ENCODE measurements around the gene PC. TPM values are rescaled to one million over a fixed set of nuclear protein-coding genes. Genes with fewer than 3 reads are reported as not detected.

Gene PC
- total RNA-seq, 1 experiment from 2014 or later: 24.5 TPM

DNA sequence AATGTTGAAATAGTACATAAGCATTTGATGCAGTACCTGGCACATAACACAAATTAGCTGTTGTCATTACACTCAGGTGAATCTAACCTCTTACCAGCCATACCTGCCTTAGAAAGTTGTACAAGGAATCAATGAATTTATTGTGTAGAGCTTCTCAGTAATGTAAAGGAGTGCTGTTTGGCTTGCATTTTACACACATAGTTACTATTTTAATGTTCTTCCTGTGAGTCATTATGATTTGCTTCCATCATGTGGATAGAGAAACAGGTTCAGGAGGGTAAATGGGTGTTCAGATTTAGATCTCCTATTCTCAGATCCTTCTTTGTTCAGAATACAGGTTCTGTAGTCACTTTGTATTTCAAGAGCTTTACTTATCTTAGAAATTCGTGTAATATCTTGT, 142.5 kb downstream of the PC start:
- H3K9me3 ChIP-seq (ENCODE audit: low read length): no peaks in the 10 kb centered on the region
- peak overlapping the region; percentile 87 for H3K27ac ChIP-seq (ENCODE audit: low read length)
- POLR2A ChIA-PET (ENCODE audit: unreplicated experiment): interaction anchor here (0.5 to 1.0 kb wide), 2 partner anchors 26 to 349 kb away, joined by 3 to 19 read pairs; no protein-coding TSS in a partner anchor
- no peaks in the 10 kb centered on the region for H3K27me3 ChIP-seq (ENCODE audit: low read length)
- intact Hi-C loops (cut with micrococcal nuclease): loop anchor here (1.0 to 5.0 kb wide), 4 partner anchors 19 to 121 kb away; a partner anchor contains a TSS
- H3K4me3 ChIP-seq (ENCODE audit: low read length): peak overlapping the region; percentile 40; the same call in 1 of the 2 replicates
- H3K36me3 ChIP-seq (ENCODE audit: low read depth, low read length): no peaks in the 10 kb centered on the region
- peaks cover 7% of the 10 kb centered on the region for H3F3A ChIP-seq (ENCODE audit: low read length, unreplicated experiment)
- TF ChIP-seq, protein P1, sequence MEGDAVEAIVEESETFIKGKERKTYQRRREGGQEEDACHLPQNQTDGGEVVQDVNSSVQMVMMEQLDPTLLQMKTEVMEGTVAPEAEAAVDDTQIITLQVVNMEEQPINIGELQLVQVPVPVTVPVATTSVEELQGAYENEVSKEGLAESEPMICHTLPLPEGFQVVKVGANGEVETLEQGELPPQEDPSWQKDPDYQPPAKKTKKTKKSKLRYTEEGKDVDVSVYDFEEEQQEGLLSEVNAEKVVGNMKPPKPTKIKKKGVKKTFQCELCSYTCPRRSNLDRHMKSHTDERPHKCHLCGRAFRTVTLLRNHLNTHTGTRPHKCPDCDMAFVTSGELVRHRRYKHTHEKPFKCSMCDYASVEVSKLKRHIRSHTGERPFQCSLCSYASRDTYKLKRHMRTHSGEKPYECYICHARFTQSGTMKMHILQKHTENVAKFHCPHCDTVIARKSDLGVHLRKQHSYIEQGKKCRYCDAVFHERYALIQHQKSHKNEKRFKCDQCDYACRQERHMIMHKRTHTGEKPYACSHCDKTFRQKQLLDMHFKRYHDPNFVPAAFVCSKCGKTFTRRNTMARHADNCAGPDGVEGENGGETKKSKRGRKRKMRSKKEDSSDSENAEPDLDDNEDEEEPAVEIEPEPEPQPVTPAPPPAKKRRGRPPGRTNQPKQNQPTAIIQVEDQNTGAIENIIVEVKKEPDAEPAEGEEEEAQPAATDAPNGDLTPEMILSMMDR (conservative IDR thresholded peaks at IDR 0.05; ENCODE audit: low read depth, low read length): no peak
- TF ChIP-seq EZH2phosphoT487 (IDR thresholded peaks at IDR 0.05; ENCODE audit: borderline replicate concordance, low read length) (no peak), EZH2 (IDR thresholded peaks at IDR 0.05; ENCODE audit: low read length, unreplicated experiment) (no peak)
- ATAC-seq: peak; percentile 91
- H3K4me2 ChIP-seq (ENCODE audit: low read length): peak overlapping the region; percentile 72
- H3K79me2 ChIP-seq (ENCODE audit: low read length): no peaks in the 10 kb centered on the region
- no TSS peak for BruUV-seq (replicated peaks)
- no peaks in the 10 kb centered on the region for H3K9me2 ChIP-seq (replicated peaks; ENCODE audit: low read length)
- CTCF ChIA-PET: no interaction called here
- H3K9ac ChIP-seq (ENCODE audit: low read length): peak overlapping the region; percentile 50
- peaks cover 35% of the 10 kb centered on the region for H3K4me1 ChIP-seq (ENCODE audit: insufficient read depth, low read length)
- H4K20me1 ChIP-seq (ENCODE audit: low read length): no peaks in the 10 kb centered on the region
- DNase-seq: peak; percentile 93
- H2AFZ ChIP-seq (ENCODE audit: low read length): peak overlapping the region; percentile 46

GRCh38 chr11:66814678-66815077, 143.5 kb downstream of the PC start:
- peak overlapping the region; percentile 49 for H3K9ac ChIP-seq (ENCODE audit: low read length)
- H3K9me3 ChIP-seq (ENCODE audit: low read length): no peaks in the 10 kb centered on the region
- H2AFZ ChIP-seq (ENCODE audit: low read length): no peak overlapping the region
- intact Hi-C loops (cut with micrococcal nuclease): loop anchor here (1.0 to 5.0 kb wide), 4 partner anchors 20 to 120 kb away; a partner anchor contains a TSS
- H3K79me2 ChIP-seq (ENCODE audit: low read length): no peaks in the 10 kb centered on the region
- H3F3A ChIP-seq (ENCODE audit: low read length, unreplicated experiment): peaks cover 7% of the 10 kb centered on the region
- H3K36me3 ChIP-seq (ENCODE audit: low read depth, low read length): no peaks in the 10 kb centered on the region
- no TSS peak for BruUV-seq (replicated peaks)
- POLR2A ChIA-PET (ENCODE audit: unreplicated experiment): interaction anchor here (0.6 to 0.9 kb wide), 2 partner anchors 15 to 85 kb away, joined by 3 to 5 read pairs; no protein-coding TSS in a partner anchor
- ATAC-seq (peak; percentile 52), DNase-seq (peak; percentile 63)
- H3K4me1 ChIP-seq (ENCODE audit: insufficient read depth, low read length): peaks cover 35% of the 10 kb centered on the region
- no peaks in the 10 kb centered on the region for H3K27me3 ChIP-seq (ENCODE audit: low read length)
- CTCF ChIA-PET: interaction anchor here (0.9 kb wide), 1 partner anchor 20 kb away, joined by 5 read pairs; no protein-coding TSS in a partner anchor
- TF ChIP-seq EZH2phosphoT487 (IDR thresholded peaks at IDR 0.05; ENCODE audit: borderline replicate concordance, low read length): no peak
- TF ChIP-seq, protein P1 (conservative IDR thresholded peaks at IDR 0.05; ENCODE audit: low read depth, low read length): no peak
- TF ChIP-seq EZH2 (IDR thresholded peaks at IDR 0.05; ENCODE audit: low read length, unreplicated experiment): no peak
- H3K27ac ChIP-seq (ENCODE audit: low read length): peak overlapping the region; percentile 87
- no peaks in the 10 kb centered on the region for H3K9me2 ChIP-seq (replicated peaks; ENCODE audit: low read length)
- H3K4me2 ChIP-seq (ENCODE audit: low read length): peak overlapping the region; percentile 72
- peak overlapping the region; percentile 31; the same call in 1 of the 2 replicates for H3K4me3 ChIP-seq (ENCODE audit: low read length)
- H4K20me1 ChIP-seq (ENCODE audit: low read length): no peaks in the 10 kb centered on the region

DNA sequence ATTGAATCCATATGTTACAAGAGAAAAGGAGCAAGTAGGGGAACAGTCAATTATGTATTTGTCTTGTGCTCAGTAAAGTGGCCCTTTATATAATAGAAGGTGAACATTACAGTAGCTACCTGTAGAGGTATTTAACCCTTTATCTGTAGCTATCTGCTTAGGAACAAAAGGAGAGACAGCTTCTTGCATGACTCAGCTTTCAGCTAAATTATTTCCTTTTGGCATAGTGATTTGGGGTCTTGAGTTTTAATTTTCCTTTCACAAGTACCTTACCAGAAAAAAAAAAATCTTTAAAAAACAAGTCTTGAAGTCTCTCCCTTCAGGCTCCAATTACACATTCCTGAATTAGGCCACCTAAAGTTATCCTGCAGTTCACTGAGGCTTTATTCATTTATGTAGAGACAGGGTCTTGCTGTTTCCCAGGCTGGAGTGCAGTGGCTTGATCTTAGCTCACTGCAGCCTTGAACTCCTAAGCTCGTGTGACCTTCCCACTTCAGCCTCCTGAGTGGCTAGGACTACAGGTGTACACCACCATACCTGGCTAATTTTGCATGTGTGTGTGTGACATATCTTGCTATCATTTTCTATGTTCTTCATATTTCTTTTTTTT, 147.5 kb downstream of the PC start:
- Histone ChIP-seq H3K27ac (ENCODE audit: low read length) (no peak overlapping the region), H3K4me3 (ENCODE audit: low read length) (no peak overlapping the region), H3K36me3 (ENCODE audit: low read depth, low read length) (no peaks in the 10 kb centered on the region), H3K79me2 (ENCODE audit: low read length) (no peaks in the 10 kb centered on the region), H2AFZ (ENCODE audit: low read length) (no peak overlapping the region), H3K27me3 (ENCODE audit: low read length) (no peaks in the 10 kb centered on the region), H3K9ac (ENCODE audit: low read length) (no peak overlapping the region), H3K4me1 (ENCODE audit: insufficient read depth, low read length) (peaks cover 20% of the 10 kb centered on the region), H3K9me2 (replicated peaks; ENCODE audit: low read length) (no peaks in the 10 kb centered on the region), H4K20me1 (ENCODE audit: low read length) (no peaks in the 10 kb centered on the region), H3K9me3 (ENCODE audit: low read length) (no peaks in the 10 kb centered on the region), H3K4me2 (ENCODE audit: low read length) (no peak overlapping the region), H3F3A (ENCODE audit: low read length, unreplicated experiment) (peaks cover 7% of the 10 kb centered on the region)
- intact Hi-C loops (cut with micrococcal nuclease): no loop called here
- ChIA-PET CTCF (no interaction called here), POLR2A (ENCODE audit: unreplicated experiment) (no interaction called here)
- TF ChIP-seq EZH2 (IDR thresholded peaks at IDR 0.05; ENCODE audit: low read length, unreplicated experiment): no peak
- TF ChIP-seq, protein P1 (conservative IDR thresholded peaks at IDR 0.05; ENCODE audit: low read depth, low read length): no peak
- no peak for TF ChIP-seq EZH2phosphoT487 (IDR thresholded peaks at IDR 0.05; ENCODE audit: borderline replicate concordance, low read length)
- DNase-seq: no peak
- no peak for ATAC-seq
- no TSS peak for BruUV-seq (replicated peaks)

All from PC-3 (cell line).